ENCODE measurements around the gene RABGEF1. TPM values are rescaled to one million over a fixed set of nuclear protein-coding genes. Genes with fewer than 3 reads are reported as not detected.

Gene RABGEF1
- total and polyA plus RNA-seq, 2 donors (not counting 1 experiment from before 2014, with no cell fraction given): 41.6 to 47.9 TPM

GRCh38 chr7:66832531-66833351, 92.2 kb downstream of the RABGEF1 start:
- no peak for TF ChIP-seq CTCF (conservative IDR thresholded peaks at IDR 0.05 in 1 of 2, IDR thresholded peaks at IDR 0.05 in 1 of 2; ENCODE audit: low read depth in 1 of 2, low read length in 2 of 2)
- no peak for TF ChIP-seq EZH2 (IDR thresholded peaks at IDR 0.05; ENCODE audit: low read length, missing control alignments)
- no peak overlapping the region for H3K4me3 ChIP-seq (replicated peaks in 1 of 4; ENCODE audit: control extremely low read depth in 1 of 4, insufficient read depth in 1 of 4, low read depth in 3 of 4, low read length in 4 of 4)
- no peak for DNase-seq (ENCODE audit: low read depth in 2 of 2)

GRCh38 chr7:66837007-66837406, 96.5 kb downstream of the RABGEF1 start:
- no peak overlapping the region for H3K4me3 ChIP-seq (replicated peaks in 1 of 4; ENCODE audit: control extremely low read depth in 1 of 4, insufficient read depth in 1 of 4, low read depth in 3 of 4, low read length in 4 of 4)
- no peaks in the 10 kb centered on the region for H3K36me3 ChIP-seq (ENCODE audit: control insufficient read depth, insufficient read depth, low read length)
- no peaks in the 10 kb centered on the region for H3K79me2 ChIP-seq (ENCODE audit: control insufficient read depth, insufficient read depth, low read length)
- no peak overlapping the region for H2AFZ ChIP-seq (ENCODE audit: low read length)
- H4K20me1 ChIP-seq (ENCODE audit: control insufficient read depth, extremely low read depth, insufficient read depth, low read length): no peaks in the 10 kb centered on the region
- DNase-seq (ENCODE audit: low read depth in 2 of 2): peak in 1 of 2 donors; percentile 22
- H3K27ac ChIP-seq (ENCODE audit: insufficient read depth, low read length): no peak overlapping the region
- H3K4me1 ChIP-seq (ENCODE audit: control insufficient read depth, extremely low read depth, insufficient read depth, low read length): no peaks in the 10 kb centered on the region
- H3K9ac ChIP-seq (ENCODE audit: insufficient read depth, low read length): no peak overlapping the region
- H3K4me2 ChIP-seq (ENCODE audit: extremely low read depth, insufficient read depth, low read length): no peak overlapping the region
- no peak for TF ChIP-seq EZH2 (IDR thresholded peaks at IDR 0.05; ENCODE audit: low read length, missing control alignments)
- peak; percentile 10 to 43 for TF ChIP-seq CTCF (conservative IDR thresholded peaks at IDR 0.05 in 1 of 2, IDR thresholded peaks at IDR 0.05 in 1 of 2; ENCODE audit: low read depth in 1 of 2, low read length in 2 of 2)
- H3K27me3 ChIP-seq (ENCODE audit: control insufficient read depth, insufficient read depth, low read length): no peaks in the 10 kb centered on the region
- H3K9me3 ChIP-seq (ENCODE audit: control insufficient read depth, insufficient read depth, low read depth, low read length): no peaks in the 10 kb centered on the region

More at GRCh38 chr7:66832531-66833351, 92.2 kb downstream of the RABGEF1 start:
- no peaks in the 10 kb centered on the region for H4K20me1 ChIP-seq (ENCODE audit: control insufficient read depth, extremely low read depth, insufficient read depth, low read length)
- no peaks in the 10 kb centered on the region for H3K27me3 ChIP-seq (ENCODE audit: control insufficient read depth, insufficient read depth, low read length)
- H3K36me3 ChIP-seq (ENCODE audit: control insufficient read depth, insufficient read depth, low read length): no peaks in the 10 kb centered on the region
- no peaks in the 10 kb centered on the region for H3K4me1 ChIP-seq (ENCODE audit: control insufficient read depth, extremely low read depth, insufficient read depth, low read length)
- H2AFZ ChIP-seq (ENCODE audit: low read length): no peak overlapping the region
- H3K9ac ChIP-seq (ENCODE audit: insufficient read depth, low read length): no peak overlapping the region
- H3K4me2 ChIP-seq (ENCODE audit: extremely low read depth, insufficient read depth, low read length): no peak overlapping the region
- H3K79me2 ChIP-seq (ENCODE audit: control insufficient read depth, insufficient read depth, low read length): no peaks in the 10 kb centered on the region
- no peaks in the 10 kb centered on the region for H3K9me3 ChIP-seq (ENCODE audit: control insufficient read depth, insufficient read depth, low read depth, low read length)
- no peak overlapping the region for H3K27ac ChIP-seq (ENCODE audit: insufficient read depth, low read length)

- no peak overlapping the region for H3K4me3 ChIP-seq (replicated peaks in 1 of 4; ENCODE audit: control extremely low read depth in 1 of 4, insufficient read depth in 1 of 4, low read depth in 3 of 4, low read length in 4 of 4)
- TF ChIP-seq CTCF (conservative IDR thresholded peaks at IDR 0.05 in 1 of 2, IDR thresholded peaks at IDR 0.05 in 1 of 2; ENCODE audit: low read depth in 1 of 2, low read length in 2 of 2): no peak
- no peak overlapping the region for H3K9ac ChIP-seq (ENCODE audit: insufficient read depth, low read length)
- no peaks in the 10 kb centered on the region for H3K9me3 ChIP-seq (ENCODE audit: control insufficient read depth, insufficient read depth, low read depth, low read length)
- no peak overlapping the region for H3K4me2 ChIP-seq (ENCODE audit: extremely low read depth, insufficient read depth, low read length)
- no peaks in the 10 kb centered on the region for H3K4me1 ChIP-seq (ENCODE audit: control insufficient read depth, extremely low read depth, insufficient read depth, low read length)
- no peak overlapping the region for H3K27ac ChIP-seq (ENCODE audit: insufficient read depth, low read length)
- no peak overlapping the region for H2AFZ ChIP-seq (ENCODE audit: low read length)
- no peaks in the 10 kb centered on the region for H3K36me3 ChIP-seq (ENCODE audit: control insufficient read depth, insufficient read depth, low read length)
- no peaks in the 10 kb centered on the region for H4K20me1 ChIP-seq (ENCODE audit: control insufficient read depth, extremely low read depth, insufficient read depth, low read length)
- no peaks in the 10 kb centered on the region for H3K79me2 ChIP-seq (ENCODE audit: control insufficient read depth, insufficient read depth, low read length)
- H3K27me3 ChIP-seq (ENCODE audit: control insufficient read depth, insufficient read depth, low read length): no peaks in the 10 kb centered on the region
- DNase-seq (ENCODE audit: low read depth in 2 of 2): no peak
Measured at GRCh38 chr7:66837661-66838060, 97.1 kb downstream of the RABGEF1 start.
